HG02884 (cell line): ENCODE data around the gene TRIM7.
"Not testable (repeated sequence)": the region's sequence is repeated elsewhere in the genome, so short reads cannot be mapped to it uniquely, and the experiment has no call there.

Source experiments
- ATAC-seq: cut with Tn5 transposase; IDR thresholded peaks from one replicate; pipeline ENCODE4 v1.9.1; 2021; ENCODE audit warnings: mild to moderate bottlenecking, moderate library complexity; ENCODE audit not compliant: unreplicated experiment

TRIM7 gene

DNA sequence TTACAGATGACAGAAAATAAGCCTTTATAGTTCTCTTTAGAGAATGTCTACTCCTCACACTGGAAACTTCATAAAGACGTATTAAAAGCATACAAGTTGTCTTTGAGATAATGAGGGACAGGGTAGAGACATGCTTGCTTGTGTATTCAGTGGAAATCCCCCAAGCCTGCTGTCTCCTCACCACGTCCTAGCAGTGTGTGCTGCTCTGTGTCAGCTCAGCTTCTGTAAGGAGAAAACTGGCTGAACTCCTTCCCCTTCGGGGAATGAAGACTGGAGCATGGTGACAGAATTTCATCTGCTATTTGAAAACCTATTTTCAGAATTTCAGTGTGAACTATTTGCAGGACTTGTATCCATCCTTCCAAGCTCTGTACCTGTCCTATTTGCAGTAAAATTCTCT, 48.2 kb downstream of the TRIM7 start:
- no peak for ATAC-seq

DNA sequence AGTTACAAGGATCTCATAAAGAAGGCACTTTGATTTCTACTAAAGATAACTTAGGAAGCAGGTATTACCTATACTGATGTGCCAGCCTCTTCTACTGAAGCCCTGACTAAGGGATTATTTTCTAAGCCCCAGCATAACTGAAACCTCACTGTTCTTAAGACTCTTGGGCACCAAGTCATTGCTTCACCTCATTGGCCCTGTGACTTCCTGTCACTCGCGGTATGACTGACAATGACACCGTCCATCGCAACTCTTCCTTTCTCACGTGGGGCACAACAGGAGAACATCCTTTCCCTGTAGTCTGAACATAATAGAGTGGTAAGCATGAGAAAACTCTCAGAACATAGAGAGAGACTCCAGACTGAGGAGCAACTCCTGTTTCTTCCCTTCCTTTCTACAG, 51.2 kb downstream of the TRIM7 start:
- no peak for ATAC-seq

DNA sequence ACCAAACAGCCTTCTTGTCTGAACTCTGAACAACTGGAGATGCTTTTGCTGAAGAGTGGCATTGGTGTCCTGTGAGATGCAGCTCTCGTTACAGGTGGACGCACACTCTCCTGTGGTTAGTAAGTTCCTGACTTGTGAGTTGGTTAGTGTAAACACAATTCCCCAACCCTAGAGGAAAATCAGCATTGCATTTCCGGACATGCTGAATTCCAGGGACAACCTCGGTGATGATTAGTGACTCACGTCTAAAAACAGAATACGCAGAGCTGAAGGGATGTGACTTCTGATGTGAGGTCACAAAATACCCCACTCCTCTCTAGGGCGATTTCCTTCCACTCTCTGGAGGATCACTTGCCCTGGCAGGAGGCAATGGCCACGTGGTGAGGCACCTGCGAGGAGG, 52.6 kb downstream of the TRIM7 start:
- ATAC-seq, result no peak

DNA sequence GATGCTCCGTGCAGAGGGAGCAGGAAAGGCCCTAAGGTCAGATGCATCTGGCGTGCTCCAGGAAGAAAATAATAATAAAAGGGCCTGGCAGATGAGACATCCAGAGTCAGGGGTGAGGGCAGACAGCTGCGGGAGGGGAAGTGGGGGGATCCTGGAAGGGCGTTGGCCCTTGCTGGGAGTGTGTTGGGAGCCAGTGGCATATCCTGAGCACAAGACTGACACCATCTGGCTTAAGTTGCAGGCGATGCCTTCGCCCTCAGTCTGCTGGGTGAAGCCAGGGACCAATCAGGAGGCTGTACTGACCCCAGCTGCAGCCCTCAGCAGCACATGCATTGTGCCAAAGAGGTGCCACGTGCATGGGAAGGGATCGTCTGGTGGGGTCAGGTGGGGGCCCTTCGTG, 53.9 kb downstream of the TRIM7 start:
- no peak for ATAC-seq

DNA sequence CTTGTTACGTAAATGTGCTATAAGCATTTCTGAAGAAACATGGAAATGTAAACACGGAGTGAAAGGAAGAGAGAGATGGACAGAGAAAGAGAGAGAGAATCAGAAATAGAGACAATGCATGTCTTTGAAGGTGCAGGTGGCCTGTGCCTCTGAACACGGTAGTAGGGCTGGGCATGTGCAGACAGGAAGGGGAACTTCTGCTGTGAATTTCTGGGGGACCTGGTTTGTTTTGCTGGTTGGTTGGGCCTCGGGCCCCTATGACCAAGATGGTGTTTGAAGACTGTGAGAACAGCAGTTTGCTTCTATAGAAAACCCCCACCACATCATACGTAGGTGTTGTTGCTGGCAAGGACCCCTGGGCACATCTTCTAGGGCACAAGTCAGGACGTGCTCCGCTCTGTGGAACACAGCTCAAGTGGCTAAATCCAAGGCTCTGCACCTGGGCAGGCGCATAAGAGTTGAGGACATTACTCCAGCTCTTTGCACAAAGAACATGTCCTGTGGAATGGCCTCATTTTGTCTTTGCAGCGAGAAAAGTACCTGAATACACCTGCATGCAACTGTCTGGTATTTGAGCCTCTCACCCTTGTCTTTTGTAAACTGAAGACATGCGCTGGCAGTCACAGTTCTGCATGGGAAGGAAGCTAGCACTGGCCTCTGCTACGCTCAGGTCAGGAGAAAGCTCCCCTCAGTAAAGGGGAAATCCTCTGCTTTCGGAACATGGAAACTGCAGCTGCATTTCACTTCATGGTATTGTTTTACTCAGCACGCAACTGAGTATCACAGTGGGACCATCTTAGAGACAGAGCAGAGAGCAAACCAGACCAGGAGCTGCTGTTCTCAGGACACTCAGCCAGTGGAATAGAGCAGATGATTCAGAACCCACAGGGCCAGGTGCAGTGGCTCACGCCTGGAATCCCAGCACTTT, 54.9 kb downstream of the TRIM7 start:
- no peak for ATAC-seq

DNA sequence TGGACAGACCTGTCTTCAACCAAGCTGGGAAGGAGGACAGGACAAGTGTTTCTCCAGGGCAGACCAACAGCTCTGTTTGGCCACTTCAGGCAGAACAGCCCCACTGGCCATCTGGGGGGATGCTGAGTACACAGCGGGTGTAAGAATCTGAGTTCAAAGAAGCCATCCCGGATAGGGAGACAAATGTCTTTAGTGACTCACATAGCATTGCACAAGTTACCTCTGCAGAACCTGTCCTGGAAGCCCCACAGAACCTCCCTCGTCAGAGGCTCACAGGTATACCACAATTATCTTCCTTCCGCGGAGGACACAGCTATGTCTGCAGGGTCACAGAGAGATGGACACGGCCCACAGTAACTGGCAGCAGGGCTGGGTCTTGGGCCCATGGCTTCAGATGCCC, 55.6 kb downstream of the TRIM7 start:
- no peak for ATAC-seq

DNA sequence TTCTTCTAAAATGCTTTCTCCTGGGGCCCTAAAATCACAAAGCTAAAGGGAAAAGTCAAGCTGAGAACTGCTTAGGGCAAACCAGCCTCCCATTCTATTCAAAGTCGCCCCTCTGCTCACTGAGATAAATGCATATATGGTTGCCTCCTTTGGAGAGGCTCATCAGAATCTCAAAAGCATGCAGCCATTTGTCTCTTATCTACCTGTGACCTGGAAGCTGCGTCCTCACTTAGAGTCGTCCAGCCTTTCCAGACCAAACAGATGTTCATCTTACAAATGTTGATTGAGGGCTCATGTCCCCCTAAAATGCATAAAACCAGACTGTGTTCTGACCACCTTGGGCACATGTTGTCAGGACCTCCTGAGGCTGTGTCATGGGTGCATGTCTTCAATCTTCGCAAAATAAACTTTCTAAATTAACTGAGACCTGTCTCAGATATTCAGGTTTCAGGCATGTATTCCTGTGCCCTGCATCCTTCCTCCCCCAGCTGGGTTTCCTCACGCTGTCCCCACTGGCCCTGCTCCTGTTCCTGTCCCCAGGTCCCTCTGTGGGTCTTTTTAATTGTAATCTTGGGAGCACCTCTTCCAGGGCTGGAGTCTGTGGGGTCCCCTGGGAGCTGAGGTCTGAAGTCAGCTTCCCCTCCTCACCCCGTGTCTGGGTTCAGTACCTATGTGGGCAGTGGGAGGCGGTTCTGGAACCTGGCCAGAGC, 57.9 kb downstream of the TRIM7 start, which contains the start of gene OR2V2:
Gene OR2V2, plus strand, starts transcription at position 660 of the 710 bp plus-strand sequence. CDS start 7,357 bp downstream, outside the sequence.
- not testable (repeated sequence) for ATAC-seq

DNA sequence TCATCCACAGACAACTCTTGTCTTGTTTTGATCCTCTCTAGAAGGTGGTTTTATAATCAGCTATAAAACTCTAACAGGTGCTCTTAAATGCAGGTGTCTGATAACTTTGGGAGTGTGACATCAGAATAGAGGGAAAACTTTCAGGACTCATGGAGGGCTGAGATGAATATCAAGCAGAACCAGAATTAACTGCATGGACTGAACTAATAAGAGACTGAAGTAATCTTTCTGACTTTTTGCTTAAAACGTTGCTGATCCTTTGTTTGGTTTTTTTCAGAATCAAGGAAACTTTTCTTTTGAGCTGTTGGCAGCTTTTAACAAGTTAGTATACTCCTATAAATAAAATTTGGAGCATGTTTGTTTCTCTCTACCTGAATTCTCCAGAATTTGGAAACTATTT, 59.9 kb downstream of the TRIM7 start:
- ATAC-seq, result no peak
